ENCODE data around the gene ASPDH. TPM values are rescaled to one million over a fixed set of nuclear protein-coding genes. Genes with fewer than 3 reads are reported as not detected.
A peak's percentile ranks its signal among the peaks of the same experiment; 100 is the strongest.

Gene ASPDH
- total and polyA plus RNA-seq, 7 experiments from 2014 or later = not detected

- Mint-ChIP-seq H3K4me3 (no peak overlapping the region), H3K4me1 (peaks cover 0 to 7% (median 0%) of the 10 kb centered on the region in 7 donors), H3K36me3 (peaks cover 0 to 7% (median 0%) of the 10 kb centered on the region in 5 donors), H3K27me3 (no peaks in the 10 kb centered on the region), H3K9me3 (no peaks in the 10 kb centered on the region), H3K27ac (no peak overlapping the region)
- H3K27ac ChIP-seq (ENCODE audit: low read depth, low read length) = no peak overlapping the region
- H3K4me1 ChIP-seq (ENCODE audit: control insufficient read depth in 2 of 2, insufficient read depth in 2 of 2, low read length in 2 of 2) = no peaks in the 10 kb centered on the region
- H3K9me3 ChIP-seq (ENCODE audit: control insufficient read depth in 2 of 3, low read length in 3 of 3) = no peaks in the 10 kb centered on the region
- H3K27me3 ChIP-seq (ENCODE audit: control insufficient read depth in 2 of 2, insufficient read depth in 2 of 2, low read length in 2 of 2) = no peaks in the 10 kb centered on the region
- intact Hi-C loops (cut with micrococcal nuclease) = no loop called here
- ATAC-seq = peak; percentile 36
- H3K36me3 ChIP-seq (ENCODE audit: control insufficient read depth in 2 of 3, insufficient read depth in 3 of 3, low read length in 3 of 3) = peaks cover 0 to 4% (median 0%) of the 10 kb centered on the region in 3 experiments
- H3K4me3 ChIP-seq (ENCODE audit: low read length) = no peak overlapping the region
- POLR2A ChIA-PET = interaction anchor here (0.7 kb wide), 1 partner anchor 8 kb away, joined by 3 read pairs; no protein-coding TSS in a partner anchor
- CTCF ChIA-PET = no interaction called here
- DNase-seq = no peak
These were observed 13.0 kb downstream of the ASPDH start for GRCh38 chr19:50500753-50501151.

GRCh38 chr19:50500060-50500752 is 13.5 kb downstream of the ASPDH start:
- Mint-ChIP-seq H3K36me3 (peaks cover 0 to 9% (median 2%) of the 10 kb centered on the region in 5 donors), H3K4me3 (no peak overlapping the region), H3K9me3 (no peaks in the 10 kb centered on the region), H3K27me3 (no peaks in the 10 kb centered on the region), H3K4me1 (peaks cover 0 to 7% (median 0%) of the 10 kb centered on the region in 7 donors), H3K27ac (no peak overlapping the region)
- Histone ChIP-seq H3K9me3 (ENCODE audit: control insufficient read depth in 2 of 3, low read length in 3 of 3) (no peaks in the 10 kb centered on the region), H3K27me3 (ENCODE audit: control insufficient read depth in 2 of 2, insufficient read depth in 2 of 2, low read length in 2 of 2) (no peaks in the 10 kb centered on the region), H3K27ac (ENCODE audit: low read depth, low read length) (no peak overlapping the region), H3K36me3 (ENCODE audit: control insufficient read depth in 2 of 3, insufficient read depth in 3 of 3, low read length in 3 of 3) (no peaks in the 10 kb centered on the region), H3K4me3 (ENCODE audit: low read length) (no peak overlapping the region), H3K4me1 (ENCODE audit: control insufficient read depth in 2 of 2, insufficient read depth in 2 of 2, low read length in 2 of 2) (no peaks in the 10 kb centered on the region)
- DNase-seq (no peak), ATAC-seq (peak; percentile 37)
- CTCF ChIA-PET = no interaction called here
- POLR2A ChIA-PET = no interaction called here
- intact Hi-C loops (cut with micrococcal nuclease) = no loop called here

GRCh38 chr19:50498219-50499056 is 15.3 kb downstream of the ASPDH start:
- Mint-ChIP-seq H3K9me3 (peaks cover 0 to 1% (median 0%) of the 10 kb centered on the region in 11 donors), H3K27ac (no peak overlapping the region), H3K4me3 (no peak overlapping the region), H3K27me3 (no peaks in the 10 kb centered on the region), H3K4me1 (peaks cover 0 to 8% (median 0%) of the 10 kb centered on the region in 7 donors), H3K36me3 (peaks cover 0 to 11% (median 2%) of the 10 kb centered on the region in 5 donors)
- H3K36me3 ChIP-seq (ENCODE audit: control insufficient read depth in 2 of 3, insufficient read depth in 3 of 3, low read length in 3 of 3) = no peaks in the 10 kb centered on the region
- intact Hi-C loops (cut with micrococcal nuclease) = no loop called here
- H3K27ac ChIP-seq (ENCODE audit: low read depth, low read length) = no peak overlapping the region
- no peak for ATAC-seq
- no peaks in the 10 kb centered on the region for H3K27me3 ChIP-seq (ENCODE audit: control insufficient read depth in 2 of 2, insufficient read depth in 2 of 2, low read length in 2 of 2)
- no peak for DNase-seq
- POLR2A ChIA-PET = no interaction called here
- H3K9me3 ChIP-seq (ENCODE audit: control insufficient read depth in 2 of 3, low read length in 3 of 3) = no peaks in the 10 kb centered on the region
- no peak overlapping the region for H3K4me3 ChIP-seq (ENCODE audit: low read length)
- CTCF ChIA-PET = no interaction called here
- H3K4me1 ChIP-seq (ENCODE audit: control insufficient read depth in 2 of 2, insufficient read depth in 2 of 2, low read length in 2 of 2) = no peaks in the 10 kb centered on the region

GRCh38 chr19:50497022-50497405 is 16.7 kb downstream of the ASPDH start:
- H3K9me3 ChIP-seq (ENCODE audit: control insufficient read depth in 2 of 3, low read length in 3 of 3) = no peaks in the 10 kb centered on the region
- ChIA-PET POLR2A (no interaction called here), CTCF (no interaction called here)
- DNase-seq (no peak), ATAC-seq (no peak)
- intact Hi-C loops (cut with micrococcal nuclease) = no loop called here
- H3K27ac Mint-ChIP-seq = no peak overlapping the region
- H3K36me3 ChIP-seq (ENCODE audit: control insufficient read depth in 2 of 3, insufficient read depth in 3 of 3, low read length in 3 of 3) = no peaks in the 10 kb centered on the region
- H3K4me1 ChIP-seq (ENCODE audit: control insufficient read depth in 2 of 2, insufficient read depth in 2 of 2, low read length in 2 of 2) = peaks cover 0 to 7% of the 10 kb centered on the region in 2 donors
- H3K9me3 Mint-ChIP-seq = peaks cover 0 to 1% (median 0%) of the 10 kb centered on the region in 11 donors
- peaks cover 4 to 13% (median 5%) of the 10 kb centered on the region in 7 donors for H3K4me1 Mint-ChIP-seq
- no peak overlapping the region for H3K4me3 Mint-ChIP-seq
- no peaks in the 10 kb centered on the region for H3K27me3 ChIP-seq (ENCODE audit: control insufficient read depth in 2 of 2, insufficient read depth in 2 of 2, low read length in 2 of 2)
- H3K36me3 Mint-ChIP-seq = peaks cover 0 to 11% (median 2%) of the 10 kb centered on the region in 5 donors
- H3K27ac ChIP-seq (ENCODE audit: low read depth, low read length) = no peak overlapping the region
- H3K4me3 ChIP-seq (ENCODE audit: low read length) = no peak overlapping the region
- H3K27me3 Mint-ChIP-seq = peaks cover 0 to 3% (median 0%) of the 10 kb centered on the region in 5 donors

GRCh38 chr19:50496189-50497021 is 17.3 kb downstream of the ASPDH start:
- intact Hi-C loops (cut with micrococcal nuclease) = no loop called here
- Mint-ChIP-seq H3K9me3 (peaks cover 0 to 1% (median 0%) of the 10 kb centered on the region in 11 donors), H3K4me1 (peaks cover 10 to 15% (median 12%) of the 10 kb centered on the region in 7 donors), H3K27ac (peak overlapping the region in 2 of 9 donors; percentile 65), H3K27me3 (peaks cover 0 to 7% (median 0%) of the 10 kb centered on the region in 5 donors), H3K4me3 (no peak overlapping the region), H3K36me3 (peaks cover 0 to 11% (median 2%) of the 10 kb centered on the region in 5 donors)
- Histone ChIP-seq H3K4me3 (ENCODE audit: low read length) (no peak overlapping the region), H3K4me1 (ENCODE audit: control insufficient read depth in 2 of 2, insufficient read depth in 2 of 2, low read length in 2 of 2) (peaks cover 0 to 13% of the 10 kb centered on the region in 2 donors), H3K9me3 (ENCODE audit: control insufficient read depth in 2 of 3, low read length in 3 of 3) (no peaks in the 10 kb centered on the region), H3K27ac (ENCODE audit: low read depth, low read length) (no peak overlapping the region), H3K36me3 (ENCODE audit: control insufficient read depth in 2 of 3, insufficient read depth in 3 of 3, low read length in 3 of 3) (no peaks in the 10 kb centered on the region), H3K27me3 (ENCODE audit: control insufficient read depth in 2 of 2, insufficient read depth in 2 of 2, low read length in 2 of 2) (no peaks in the 10 kb centered on the region)
- no peak for DNase-seq
- ChIA-PET CTCF (no interaction called here), POLR2A (no interaction called here)
- no peak for ATAC-seq

- Mint-ChIP-seq H3K4me3 (no peak overlapping the region), H3K27me3 (peaks cover 0 to 8% (median 0%) of the 10 kb centered on the region in 5 donors), H3K9me3 (peaks cover 0 to 1% (median 0%) of the 10 kb centered on the region in 11 donors), H3K36me3 (peaks cover 0 to 13% (median 2%) of the 10 kb centered on the region in 5 donors), H3K27ac (peak overlapping the region in 4 of 9 donors; percentile 2 to 75 (median 62)), H3K4me1 (peaks cover 12 to 24% (median 22%) of the 10 kb centered on the region in 7 donors)
- intact Hi-C loops (cut with micrococcal nuclease) = no loop called here
- ChIA-PET CTCF (interaction anchor here (0.8 kb wide), 1 partner anchor 126 kb away, joined by 3 read pairs; no protein-coding TSS in a partner anchor), POLR2A (no interaction called here)
- Histone ChIP-seq H3K4me1 (ENCODE audit: control insufficient read depth in 2 of 2, insufficient read depth in 2 of 2, low read length in 2 of 2) (peaks cover 0 to 13% of the 10 kb centered on the region in 2 donors), H3K4me3 (ENCODE audit: low read length) (no peak overlapping the region), H3K36me3 (ENCODE audit: control insufficient read depth in 2 of 3, insufficient read depth in 3 of 3, low read length in 3 of 3) (no peaks in the 10 kb centered on the region), H3K9me3 (ENCODE audit: control insufficient read depth in 2 of 3, low read length in 3 of 3) (no peaks in the 10 kb centered on the region), H3K27ac (ENCODE audit: low read depth, low read length) (no peak overlapping the region), H3K27me3 (ENCODE audit: control insufficient read depth in 2 of 2, insufficient read depth in 2 of 2, low read length in 2 of 2) (no peaks in the 10 kb centered on the region)
- no peak for ATAC-seq
- DNase-seq = no peak
These were observed 18.6 kb downstream of the ASPDH start for GRCh38 chr19:50495020-50495531.

Data from naive thymus-derived CD4-positive, alpha-beta T cell (primary cell).